PC-9 (cell line): ENCODE data around the gene ISOC2. TPM values are rescaled to one million over a fixed set of nuclear protein-coding genes. Genes with fewer than 3 reads are reported as not detected.
"Not testable (repeated sequence)": the region's sequence is repeated elsewhere in the genome, so short reads cannot be mapped to it uniquely, and the experiment has no call there.

Experiments used
- BruUV-seq: library from RNA; stranded (reverse); fragments of 400-500 nt; replicated peaks from 2 replicates; lab custom pipeline; 2021; lab: Mats Ljungman, UMichigan
- CTCF ChIA-PET: fragments of 300-600 bp; sonication (Branson Sonifier 250); formaldehyde crosslinking; loops from one replicate; lab custom pipeline; 2022; ENCODE audit warnings: antibody characterized with exemption; lab: Charles Lee
- POLR2A ChIA-PET: fragments of 300-600 bp; sonication (Branson Sonifier 250); formaldehyde crosslinking; loops from one replicate; lab custom pipeline; 2022; ENCODE audit warnings: antibody characterized with exemption; ENCODE audit not compliant: unreplicated experiment; lab: Charles Lee
- DNase-seq, 2 experiments: peaks; one replicate each; pipeline versions ENCODE4 v3.0.0 to v3.0.0-alpha.2; 2015 to 2022; ENCODE audit warnings: mixed read lengths in 1 of 2
- H2AFZ ChIP-seq: fragments of 200-600 bp; sonication (generic); 2 replicates; pipeline ENCODE4 v1.8.1; 2017; ENCODE audit warnings: antibody characterized with exemption
- H3F3A ChIP-seq: fragments of 200-600 bp; sonication (generic); 2 replicates; pipeline ENCODE4 v1.8.1; 2017; ENCODE audit warnings: antibody characterized with exemption, mild to moderate bottlenecking, low read depth; ENCODE audit not compliant: insufficient read depth
- H3K27ac ChIP-seq: fragments of 200-600 bp; sonication (generic); 2 replicates; pipeline ENCODE4 v1.6.1; 2016; ENCODE audit warnings: mixed run types
- H3K27me3 ChIP-seq: fragments of 200-600 bp; sonication (generic); 2 replicates; pipeline ENCODE4 v1.6.1; 2016; ENCODE audit warnings: low read depth, mixed run types; ENCODE audit not compliant: insufficient read depth
- H3K36me3 ChIP-seq: fragments of 200-600 bp; sonication (generic); 2 replicates; pipeline ENCODE4 v1.6.1; 2016; ENCODE audit warnings: low read depth, mixed run types
- H3K4me1 ChIP-seq: fragments of 200-600 bp; sonication (generic); replicated peaks from 2 replicates; pipeline ENCODE4 v1.6.1; 2016; ENCODE audit warnings: mixed run types; ENCODE audit not compliant: insufficient read depth
- H3K4me2 ChIP-seq: fragments of 200-600 bp; sonication (generic); 2 replicates; pipeline ENCODE4 v1.6.1; 2017; ENCODE audit warnings: mixed run types
- H3K4me3 ChIP-seq: fragments of 200-600 bp; sonication (generic); 2 replicates; pipeline ENCODE4 v1.6.1; 2016; ENCODE audit warnings: mixed run types
- H3K79me2 ChIP-seq: fragments of 200-600 bp; sonication (generic); 2 replicates; pipeline ENCODE4 v1.6.1; 2017; ENCODE audit warnings: low read depth, mixed run types
- H3K9me2 ChIP-seq: fragments of 200-600 bp; sonication (generic); 2 replicates; pipeline ENCODE4 v1.8.1; 2017; ENCODE audit warnings: mild to moderate bottlenecking; ENCODE audit not compliant: insufficient read depth
- H3K9me3 ChIP-seq: fragments of 200-600 bp; sonication (generic); 2 replicates; pipeline ENCODE4 v1.8.1; 2016; ENCODE audit warnings: low read depth; ENCODE audit not compliant: insufficient read depth
- H4K20me1 ChIP-seq: fragments of 200-600 bp; sonication (generic); 2 replicates; pipeline ENCODE4 v1.8.1; 2017; ENCODE audit not compliant: insufficient read depth
- EZH2 ChIP-seq: fragments of 200-600 bp; sonication (generic); IDR thresholded peaks from 2 replicates; pipeline ENCODE4 v1.8.0; 2017; ENCODE audit warnings: antibody characterized with exemption, low read depth
- intact Hi-C: fragments of 100-400 bp; cut with micrococcal nuclease; formaldehyde crosslinking; loops from one replicate; pipeline ENCODE4 v1.10.0; 2022; ENCODE audit not compliant: unreplicated experiment
- total RNA-seq: library from RNA; stranded (reverse); gene quantifications from 2 replicates; pipeline ENCODE4 v1.2.3, GENCODE V29; 2021
- TF ChIP-seq, protein P1 (sequence below): fragments of 200-600 bp; sonication (generic); conservative IDR thresholded peaks from 2 replicates; pipeline ENCODE4 v1.6.1; 2017; ENCODE audit warnings: mixed run types, antibody characterized with exemption, mild to moderate bottlenecking, moderate library complexity

Gene ISOC2
- total RNA-seq, 1 experiment from 2014 or later: 92.4 TPM

DNA sequence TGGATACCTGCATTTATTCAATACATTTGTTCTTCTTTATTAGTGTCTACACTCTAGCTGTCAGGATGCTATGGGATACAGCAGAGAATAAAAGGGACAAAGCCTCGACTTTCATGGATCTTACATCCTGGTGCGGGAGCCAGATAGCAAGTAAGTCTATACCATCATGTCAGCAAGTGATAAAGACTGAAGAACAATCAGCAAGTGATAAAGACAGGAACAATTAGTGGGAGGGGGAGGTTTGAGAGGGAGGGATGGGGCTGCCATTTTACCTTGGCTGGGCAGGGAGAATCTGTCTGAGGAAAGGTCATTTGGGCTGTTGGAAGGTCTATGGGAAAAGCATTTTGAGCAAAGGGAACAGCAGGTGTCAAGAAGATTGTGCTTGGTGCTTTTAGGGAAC lies 51.3 kb downstream of the ISOC2 start:
- TF ChIP-seq, protein P1, sequence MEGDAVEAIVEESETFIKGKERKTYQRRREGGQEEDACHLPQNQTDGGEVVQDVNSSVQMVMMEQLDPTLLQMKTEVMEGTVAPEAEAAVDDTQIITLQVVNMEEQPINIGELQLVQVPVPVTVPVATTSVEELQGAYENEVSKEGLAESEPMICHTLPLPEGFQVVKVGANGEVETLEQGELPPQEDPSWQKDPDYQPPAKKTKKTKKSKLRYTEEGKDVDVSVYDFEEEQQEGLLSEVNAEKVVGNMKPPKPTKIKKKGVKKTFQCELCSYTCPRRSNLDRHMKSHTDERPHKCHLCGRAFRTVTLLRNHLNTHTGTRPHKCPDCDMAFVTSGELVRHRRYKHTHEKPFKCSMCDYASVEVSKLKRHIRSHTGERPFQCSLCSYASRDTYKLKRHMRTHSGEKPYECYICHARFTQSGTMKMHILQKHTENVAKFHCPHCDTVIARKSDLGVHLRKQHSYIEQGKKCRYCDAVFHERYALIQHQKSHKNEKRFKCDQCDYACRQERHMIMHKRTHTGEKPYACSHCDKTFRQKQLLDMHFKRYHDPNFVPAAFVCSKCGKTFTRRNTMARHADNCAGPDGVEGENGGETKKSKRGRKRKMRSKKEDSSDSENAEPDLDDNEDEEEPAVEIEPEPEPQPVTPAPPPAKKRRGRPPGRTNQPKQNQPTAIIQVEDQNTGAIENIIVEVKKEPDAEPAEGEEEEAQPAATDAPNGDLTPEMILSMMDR: no peak
- TF ChIP-seq EZH2: no peak
- Histone ChIP-seq H3F3A (peaks cover 19% of the 10 kb centered on the region), H3K4me3 (no peak overlapping the region), H3K27me3 (no peaks in the 10 kb centered on the region), H3K27ac (no peak overlapping the region), H4K20me1 (peaks cover 17% of the 10 kb centered on the region), H3K9me3 (no peaks in the 10 kb centered on the region), H3K4me2 (no peak overlapping the region), H2AFZ (no peak overlapping the region), H3K4me1 (peaks cover 21% of the 10 kb centered on the region), H3K36me3 (peaks cover 10% of the 10 kb centered on the region), H3K9me2 (no peaks in the 10 kb centered on the region), H3K79me2 (peaks cover 23% of the 10 kb centered on the region)
- ChIA-PET POLR2A (interaction anchor here (0.5 kb wide), 1 partner anchor 352 kb away, joined by 4 read pairs; no protein-coding TSS in a partner anchor), CTCF (no interaction called here)
- intact Hi-C loops: no loop called here
- peak in 1 of 2 experiments; percentile 1 for DNase-seq
- no TSS peak for BruUV-seq

DNA sequence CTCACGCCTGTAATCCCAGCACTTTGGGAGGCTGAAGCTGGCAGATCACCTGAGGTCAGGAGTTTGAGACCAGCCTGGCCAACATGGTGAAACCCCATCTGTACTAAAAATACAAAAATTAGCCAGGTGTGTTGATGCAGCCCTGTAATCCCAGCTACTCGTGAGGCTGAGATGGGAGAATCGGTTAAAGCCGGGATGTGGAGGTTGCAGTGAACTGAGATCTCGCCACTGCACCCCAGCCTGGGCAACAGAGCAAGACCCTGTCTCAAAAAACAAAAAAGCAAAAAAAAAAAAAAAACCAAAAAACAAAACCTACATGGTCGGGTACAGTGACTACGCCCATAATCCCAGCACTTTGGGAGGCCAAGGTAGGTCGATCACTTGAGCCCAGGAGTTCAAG lies 52.3 kb downstream of the ISOC2 start:
- H3K4me1 ChIP-seq: peaks cover 21% of the 10 kb centered on the region
- H2AFZ ChIP-seq, H3K4me2 ChIP-seq, POLR2A ChIA-PET, BruUV-seq, H3K27ac ChIP-seq, H3K27me3 ChIP-seq, H3K9me2 ChIP-seq, H3K4me3 ChIP-seq, CTCF ChIA-PET, H3K9me3 ChIP-seq: not testable (repeated sequence)
- peaks cover 27% of the 10 kb centered on the region for H4K20me1 ChIP-seq
- H3F3A ChIP-seq: peaks cover 29% of the 10 kb centered on the region
- peak in 1 of 2 experiments; percentile 9 for DNase-seq
- peaks cover 33% of the 10 kb centered on the region for H3K79me2 ChIP-seq
- H3K36me3 ChIP-seq: peaks cover 16% of the 10 kb centered on the region
- intact Hi-C loops: loop anchor here (5.0 kb wide), 1 partner anchor 242 kb away; the partner anchor contains the start of gene DNAAF3

DNA sequence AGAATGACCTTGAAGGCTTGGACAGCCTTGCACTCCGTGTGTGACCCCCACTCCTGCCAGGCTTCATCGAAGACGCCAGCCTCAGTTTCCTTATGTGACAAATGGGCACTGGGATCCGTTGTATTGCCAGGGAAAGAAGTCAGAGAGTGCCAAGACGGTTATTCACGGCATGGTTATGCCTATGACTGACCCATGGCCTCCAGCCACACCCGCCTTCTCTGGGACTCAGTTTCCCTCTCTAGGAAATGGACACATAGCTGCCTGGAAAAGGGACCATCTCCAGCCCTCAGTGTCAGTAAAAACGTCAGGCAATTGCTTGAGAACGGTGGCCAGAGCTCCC lies 52.9 kb downstream of the ISOC2 start:
- Histone ChIP-seq H3K36me3 (peaks cover 21% of the 10 kb centered on the region), H3K4me1 (peaks cover 21% of the 10 kb centered on the region), H3K79me2 (peaks cover 40% of the 10 kb centered on the region), H4K20me1 (peaks cover 34% of the 10 kb centered on the region), H3K4me3 (peak overlapping the region; percentile 63), H2AFZ (peak overlapping the region; percentile 85), H3K27me3 (no peaks in the 10 kb centered on the region), H3K9me3 (no peaks in the 10 kb centered on the region), H3K9me2 (no peaks in the 10 kb centered on the region), H3K4me2 (peak overlapping the region; percentile 84), H3K27ac (peak overlapping the region; percentile 28; the same call in 1 of the 2 replicates), H3F3A (peaks cover 36% of the 10 kb centered on the region)
- no peak for DNase-seq
- ChIA-PET CTCF (no interaction called here), POLR2A (interaction anchor here (0.7 kb wide), 1 partner anchor 107 kb away, joined by 3 read pairs; no protein-coding TSS in a partner anchor)
- intact Hi-C loops: loop anchor here (5.0 kb wide), 1 partner anchor 241 kb away; the partner anchor contains the start of gene DNAAF3
- no peak for TF ChIP-seq EZH2
- TF ChIP-seq, protein P1: no peak
- TSS peak; percentile 91 for BruUV-seq
